Left renal cortex interstitium (tissue), 4 donors: Measurements from ENCODE around the gene MT1G. TPM values are rescaled to one million over a fixed set of nuclear protein-coding genes. Genes with fewer than 3 reads are reported as not detected.
"Not testable (repeated sequence)": the region's sequence is repeated elsewhere in the genome, so short reads cannot be mapped to it uniquely, and the experiment has no call there.

Experiments used
- DNase-seq, 4 donors: peaks; one replicate each; pipeline ENCODE4 v3.0.0-alpha.2; 2013; ENCODE audit warnings: low read depth in 4 of 4, low spot score in 2 of 4, missing footprints in 1 of 4
- polyA plus RNA-seq, 4 donors: library from polyadenylated mRNA; unstranded; fragments of 120-200 nt; gene quantifications; one replicate each; pipeline ENCODE4 v1.2.1, GENCODE V29; 2013; ENCODE audit not compliant: insufficient read length in 4 of 4

Gene MT1G
- polyA plus RNA-seq = 100 to 1,000 TPM in 2 of 4 donors, 10 to 100 TPM in 2; 13.2 to 180 (median 98.1) TPM

DNA sequence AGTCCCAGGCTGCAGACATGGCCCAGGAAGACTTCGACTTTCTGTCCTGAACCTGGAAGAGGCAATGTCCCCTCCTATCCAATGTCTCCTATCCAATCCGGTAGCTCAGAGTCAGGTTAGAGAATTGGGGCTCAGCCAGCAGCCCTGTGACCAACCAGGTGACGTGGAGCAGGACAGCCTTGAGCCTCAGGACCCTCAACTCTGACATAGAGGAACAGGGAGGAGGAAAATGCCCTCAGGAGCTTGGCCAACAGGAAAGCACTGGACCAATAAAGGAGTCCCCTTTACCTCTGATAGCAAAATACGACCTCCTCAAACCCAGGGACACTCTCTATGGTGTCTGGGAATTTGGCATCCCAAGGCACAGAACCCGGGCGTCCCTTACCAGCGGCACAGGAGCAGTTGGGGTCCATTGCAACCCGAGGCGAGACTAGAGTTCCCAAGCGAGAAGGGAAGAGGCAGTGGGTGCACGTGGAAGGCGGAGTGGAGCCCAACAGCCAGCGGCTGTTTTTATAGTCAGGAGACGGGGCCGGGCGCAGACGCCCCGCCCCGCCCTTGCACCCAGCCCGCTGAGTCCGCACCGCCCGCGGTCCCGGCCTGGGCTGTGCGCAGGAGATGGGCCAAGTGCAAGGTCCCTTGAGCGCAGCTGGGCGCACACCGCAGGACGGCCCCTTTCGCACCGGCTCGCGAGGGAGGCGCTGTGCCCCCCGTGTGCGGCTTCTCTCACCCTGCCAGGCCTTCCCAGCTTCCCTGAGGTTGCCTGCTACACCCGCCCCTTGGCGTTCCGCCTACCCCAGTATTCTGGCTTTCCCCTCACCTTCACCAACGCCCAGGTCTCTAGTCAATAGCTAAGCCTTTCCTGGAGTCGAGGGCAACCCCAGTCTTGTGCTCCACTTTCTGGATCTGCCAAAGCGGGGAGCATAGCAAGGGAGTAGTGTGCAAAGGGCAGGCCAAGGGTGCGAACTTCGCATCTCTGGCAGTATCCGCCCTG lies at the start of gene MT1G:
Gene MT1G (minus strand): TSS at position 485 of the 991 bp plus-strand sequence. CDS start 72 bp downstream, at position 413.
- DNase-seq = no peak

DNA sequence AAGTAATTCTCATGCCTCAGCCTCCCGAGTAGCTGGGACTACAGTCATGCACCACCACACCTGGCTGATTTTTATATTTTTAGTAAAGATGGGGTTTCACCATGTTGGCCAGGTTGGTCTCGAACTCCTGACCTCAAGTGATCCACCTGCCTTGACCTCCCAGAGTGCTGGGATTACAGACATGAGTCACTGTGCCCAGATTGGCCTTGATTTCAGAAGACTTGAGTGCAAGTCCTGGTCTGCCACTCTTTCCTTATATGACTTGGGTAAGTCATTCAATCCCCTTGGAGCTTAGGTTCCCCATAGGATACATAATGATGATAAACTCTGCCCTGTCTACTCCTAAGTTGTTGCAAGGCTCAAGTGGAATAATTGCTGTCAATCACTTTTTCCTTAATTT lies 49.7 kb upstream of the MT1G start:
- not testable (repeated sequence) for DNase-seq

DNA sequence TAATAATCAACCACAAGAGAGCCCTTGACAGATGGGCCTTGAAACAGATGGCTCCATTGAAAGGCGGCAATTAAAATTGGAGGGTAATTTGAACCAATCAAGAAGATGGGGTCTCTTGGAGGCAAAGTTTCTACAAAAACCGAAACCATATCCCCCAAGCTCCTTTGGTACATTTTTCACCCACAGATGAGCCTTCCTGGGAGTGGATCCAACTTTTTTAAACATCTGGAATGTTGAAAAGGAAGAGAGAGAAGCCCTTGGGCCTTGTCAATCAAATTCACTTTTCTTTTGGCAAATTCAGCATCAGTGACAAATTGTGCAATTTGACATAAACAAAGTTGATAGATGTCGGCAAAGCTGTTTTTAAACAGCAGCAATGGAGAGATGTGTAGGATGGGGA lies 48.9 kb upstream of the MT1G start:
- no peak for DNase-seq

DNA sequence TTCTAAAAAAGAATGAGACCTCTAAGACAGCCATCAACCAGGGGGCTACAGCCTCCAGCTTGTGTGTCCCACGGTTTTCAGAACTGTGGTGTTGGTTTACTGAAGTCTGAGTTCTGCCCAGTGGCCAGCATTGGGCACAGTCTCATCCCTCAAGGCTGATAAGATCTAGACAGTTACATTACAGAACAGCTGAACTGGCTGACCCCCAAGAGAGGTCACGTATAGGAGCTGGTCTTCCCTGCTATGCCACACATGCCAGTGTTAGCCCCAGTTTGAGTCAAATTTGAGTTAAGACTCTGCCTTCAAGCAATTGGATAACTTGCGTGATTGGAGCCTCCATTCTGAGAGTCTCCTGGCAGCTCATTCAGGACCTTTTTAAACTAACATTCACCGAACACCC lies 47.3 kb upstream of the MT1G start:
- no peak for DNase-seq

- DNase-seq = no peak
Observed at GRCh38 chr16:56713794-56714193, 45.9 kb upstream of the MT1G start.

- DNase-seq = no peak
Observed at GRCh38 chr16:56711862-56712261, 44.0 kb upstream of the MT1G start.

- no peak for DNase-seq
Observed at GRCh38 chr16:56710181-56710737, 42.4 kb upstream of the MT1G start.

- DNase-seq = no peak
Observed at GRCh38 chr16:56709443-56710040, 41.7 kb upstream of the MT1G start.

DNA sequence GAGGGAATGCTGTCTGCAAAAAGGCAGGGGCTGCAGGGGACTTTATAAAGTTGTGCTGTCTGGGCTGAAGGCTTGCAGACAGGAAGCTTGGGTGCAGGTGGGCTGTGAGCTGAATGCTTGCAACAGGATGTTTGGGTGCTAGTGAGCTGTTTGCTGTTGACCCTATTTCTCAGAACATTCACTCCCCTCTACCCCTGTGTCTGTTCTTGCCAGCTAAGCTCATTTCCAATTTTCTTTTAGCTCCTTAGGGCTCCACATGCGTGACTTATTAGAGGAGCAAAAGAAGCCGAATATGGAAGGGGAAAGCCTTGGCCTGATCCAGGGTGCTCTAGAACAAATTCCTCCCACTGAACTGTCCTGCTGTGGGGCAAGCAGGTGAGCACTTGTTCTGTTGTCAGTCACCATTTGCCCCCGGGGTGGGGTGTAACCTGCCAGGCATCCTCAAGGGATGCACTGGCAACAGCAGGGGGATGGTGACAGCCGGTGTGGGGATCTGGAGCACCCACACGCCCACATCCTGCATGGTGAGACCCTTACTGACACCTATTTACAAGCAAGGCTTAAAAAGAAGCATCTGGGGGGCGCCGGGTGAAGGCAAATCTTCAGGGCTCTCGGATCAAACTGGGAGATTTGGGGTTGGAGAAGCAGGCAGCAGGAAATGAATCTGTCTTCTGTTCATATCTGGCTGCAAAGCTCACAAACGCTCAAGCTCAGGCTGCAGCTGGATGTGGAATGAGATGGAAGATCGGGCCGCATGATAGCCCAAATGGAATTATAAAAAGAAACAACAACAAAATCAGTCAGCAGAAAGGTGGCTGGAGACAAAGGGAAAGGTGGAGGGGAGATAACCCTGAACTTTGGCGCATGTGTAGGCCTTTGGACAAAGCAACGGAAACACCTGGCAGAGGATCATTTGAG lies 40.9 kb upstream of the MT1G start:
- no peak for DNase-seq

- DNase-seq = no peak
Observed at GRCh38 chr16:56702836-56703235, 35.0 kb upstream of the MT1G start.

DNA sequence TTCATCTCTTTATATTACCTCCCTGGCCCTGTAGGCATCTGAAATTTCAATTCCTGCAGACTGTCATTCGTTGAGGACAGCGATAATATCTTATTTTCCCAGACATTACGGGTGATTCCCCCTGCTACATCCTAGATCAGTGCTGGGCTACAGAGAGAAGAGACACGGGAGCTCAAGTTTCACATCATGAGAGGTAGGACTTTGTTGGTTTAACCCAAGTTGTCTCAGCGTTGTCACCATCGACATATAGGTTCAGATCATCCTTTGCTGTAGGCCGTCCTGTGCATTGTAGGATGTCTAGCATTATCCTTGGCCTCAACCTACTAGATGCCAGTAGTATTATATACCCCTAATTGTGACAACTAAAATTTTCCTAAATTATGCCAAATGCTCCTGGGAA lies 33.7 kb upstream of the MT1G start:
- DNase-seq = no peak

- DNase-seq = no peak
Observed at GRCh38 chr16:56700631-56701030, 32.8 kb upstream of the MT1G start.

DNA sequence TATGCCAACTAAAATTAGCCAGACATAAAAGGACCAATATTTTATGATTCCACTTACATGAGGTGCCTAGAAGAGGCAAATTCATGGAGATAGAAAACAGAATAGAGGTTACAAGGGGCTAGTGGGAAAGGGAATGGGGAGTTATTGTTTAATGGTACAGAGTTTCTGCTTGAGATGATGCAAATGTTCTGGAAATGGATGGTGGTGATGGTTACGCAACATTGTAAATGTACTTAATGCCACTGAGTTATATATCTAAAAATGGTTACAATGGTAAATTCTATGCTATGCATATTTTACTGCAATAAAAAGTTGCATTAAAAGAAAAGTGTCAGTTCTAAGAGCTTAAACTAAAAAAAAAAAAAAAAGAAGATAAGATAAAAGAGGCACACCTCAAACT lies 32.3 kb upstream of the MT1G start:
- no peak for DNase-seq

DNA sequence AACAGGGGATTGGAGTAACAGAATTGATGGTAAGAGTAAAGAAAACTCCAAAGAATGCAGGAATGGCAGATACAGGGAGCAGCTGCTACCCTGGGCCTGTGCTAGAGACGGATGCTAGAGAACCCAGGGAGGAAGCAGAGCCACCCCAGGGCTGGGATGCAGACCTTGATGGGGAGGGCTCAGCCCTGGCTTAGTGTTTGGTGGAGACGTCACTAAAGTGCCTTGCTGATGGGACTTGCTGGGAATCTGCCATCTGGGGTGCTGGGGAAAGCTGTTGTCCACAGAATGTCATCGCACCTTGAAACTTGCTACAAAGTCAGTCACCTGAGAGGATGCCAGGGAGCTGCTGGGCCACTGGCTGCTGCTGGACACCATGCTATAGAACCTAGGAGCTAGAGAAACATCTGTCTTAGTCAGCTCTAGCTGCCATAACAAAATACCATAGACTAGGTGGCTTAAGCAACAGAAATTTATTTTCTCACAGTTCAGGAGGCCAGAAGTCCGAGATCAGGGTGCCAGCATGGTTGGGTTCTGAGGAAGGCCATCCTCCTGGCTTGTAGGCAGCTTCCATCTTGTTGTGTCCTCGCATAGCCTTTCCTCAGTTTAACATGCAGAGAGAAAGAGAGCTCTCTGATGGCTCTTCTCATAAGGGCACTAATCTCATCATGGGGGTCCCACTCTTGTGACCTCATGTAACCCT lies 29.7 kb upstream of the MT1G start:
- no peak for DNase-seq

- DNase-seq = no peak
Observed at GRCh38 chr16:56695246-56695645, 27.4 kb upstream of the MT1G start.

DNA sequence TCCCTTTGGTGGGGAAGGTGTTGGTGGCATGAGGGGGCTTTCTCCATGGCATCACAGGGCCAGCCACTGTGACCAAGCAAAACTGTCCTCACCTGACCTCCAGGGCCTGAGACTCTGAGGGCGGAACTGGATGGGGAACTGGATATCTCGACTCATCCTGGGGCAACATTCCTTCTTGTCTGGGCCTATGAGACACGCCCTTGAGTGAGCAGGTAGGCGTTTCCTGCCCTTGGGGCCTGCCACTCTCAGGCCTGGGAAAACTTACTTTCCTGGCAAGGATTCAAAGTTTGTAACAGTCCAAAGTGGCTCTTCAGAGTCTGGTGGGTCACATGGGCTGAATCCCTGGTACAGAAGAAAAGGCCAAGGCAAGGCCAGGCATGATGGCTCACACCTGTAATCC lies 24.0 kb upstream of the MT1G start:
- DNase-seq = no peak

- no peak for DNase-seq
Observed at GRCh38 chr16:56690420-56691122, 22.7 kb upstream of the MT1G start.

DNA sequence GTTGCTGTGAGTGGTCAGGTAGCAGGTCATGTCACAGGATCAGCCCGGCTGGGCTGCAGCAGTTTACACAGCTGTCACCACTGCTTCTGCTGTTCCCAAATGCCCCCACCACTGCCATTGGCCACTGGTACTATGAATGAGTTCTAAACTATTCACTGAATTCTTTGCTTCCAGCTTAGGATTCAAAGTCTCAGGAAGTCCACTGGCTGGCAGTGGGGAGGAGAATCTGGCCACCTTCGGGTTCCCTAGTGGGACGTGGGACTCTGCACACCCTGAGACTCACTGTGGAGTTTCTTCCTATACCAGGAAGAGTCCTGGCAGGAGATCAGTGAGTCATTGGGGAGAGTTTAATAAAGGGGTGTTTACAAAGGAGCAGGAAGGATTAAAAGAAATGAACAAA lies 21.3 kb upstream of the MT1G start:
- no peak for DNase-seq

DNA sequence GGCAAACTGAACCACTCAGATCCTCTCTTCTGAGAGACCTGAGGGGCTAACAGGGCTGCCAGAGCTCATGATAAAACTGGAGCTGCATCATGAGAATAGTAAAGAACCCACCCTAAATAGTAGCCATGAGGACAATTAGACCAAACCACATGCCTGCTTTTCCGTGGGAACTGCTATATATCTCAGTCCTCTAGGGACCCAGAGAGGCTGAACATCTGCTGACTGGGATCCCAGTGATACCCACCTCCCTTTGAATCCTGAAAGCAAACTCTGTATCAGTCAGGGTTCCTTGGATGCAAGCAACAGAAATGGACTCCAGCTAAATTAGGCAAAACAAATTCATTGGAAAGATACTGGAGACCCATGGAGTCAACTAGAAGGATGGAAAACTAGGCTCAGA lies 20.9 kb upstream of the MT1G start:
- DNase-seq = no peak
